NCI-H1417 treated with DMSO at 0.1 percent for 48 hours (cell line): ENCODE data around the gene DPF1.
A peak's percentile ranks its signal among the peaks of the same experiment; 100 is the strongest.
"Not testable (repeated sequence)": the region's sequence is repeated elsewhere in the genome, so short reads cannot be mapped to it uniquely, and the experiment has no call there.

ENCODE experiments used
- DNase-seq: peaks from one replicate; lab custom pipeline; 2025; lab: John Stamatoyannopoulos, UW

The DPF1 gene

GRCh38 chr19:38250821-38251563, 27.0 kb upstream of the DPF1 start:
- no peak for DNase-seq

- no peak for DNase-seq
Observed at GRCh38 chr19:38250428-38250820, 26.4 kb upstream of the DPF1 start.

- DNase-seq, result no peak
Observed at GRCh38 chr19:38248421-38248820, 24.4 kb upstream of the DPF1 start.

GRCh38 chr19:38247734-38248268, 23.8 kb upstream of the DPF1 start:
- no peak for DNase-seq

GRCh38 chr19:38247126-38247525, 23.1 kb upstream of the DPF1 start:
- no peak for DNase-seq

- DNase-seq, result no peak
Observed at GRCh38 chr19:38245826-38246498, 21.9 kb upstream of the DPF1 start.

- DNase-seq, result no peak
Observed at GRCh38 chr19:38243279-38243673, 19.3 kb upstream of the DPF1 start.

GRCh38 chr19:38239816-38240215, 15.8 kb upstream of the DPF1 start:
- DNase-seq, result no peak

GRCh38 chr19:38234615-38235014, 10.6 kb upstream of the DPF1 start:
- DNase-seq, result no peak

GRCh38 chr19:38233740-38234251, 9.8 kb upstream of the DPF1 start:
- DNase-seq, result no peak

GRCh38 chr19:38231918-38232317, 7.9 kb upstream of the DPF1 start:
- no peak for DNase-seq

- not testable (repeated sequence) for DNase-seq
Observed at GRCh38 chr19:38230506-38231133, 6.6 kb upstream of the DPF1 start.

- DNase-seq, result peak; percentile 60
Observed at GRCh38 chr19:38229585-38230073, 5.6 kb upstream of the DPF1 start.

- DNase-seq, result no peak
Observed at GRCh38 chr19:38228491-38229439, 4.7 kb upstream of the DPF1 start.

- no peak for DNase-seq
Observed at GRCh38 chr19:38228005-38228377, 4.0 kb upstream of the DPF1 start.

GRCh38 chr19:38227287-38228004, 3.4 kb upstream of the DPF1 start:
- no peak for DNase-seq

- DNase-seq, result not testable (repeated sequence)
Observed at GRCh38 chr19:38224863-38225218, 819 bp upstream of the DPF1 start.

- no peak for DNase-seq
Observed at GRCh38 chr19:38223617-38224013, 407 bp downstream of the DPF1 start.

- no peak for DNase-seq
Observed at GRCh38 chr19:38223119-38223523, 901 bp downstream of the DPF1 start.

- DNase-seq, result no peak
Observed at GRCh38 chr19:38221919-38222830, 1.8 kb downstream of the DPF1 start.
